Loucy (cell line): ENCODE measurements around the gene PSMG4.

Experiments used
- CTCF ChIP-seq: fragments of 200-600 bp; sonication (generic); conservative IDR thresholded peaks from 2 replicates; pipeline ENCODE4 v1.5.1; 2014; ENCODE audit warnings: mild to moderate bottlenecking, antibody characterized with exemption, low read length
- EZH2phosphoT487 ChIP-seq: fragments of 200-600 bp; IDR thresholded peaks from 2 replicates; pipeline ENCODE4 v1.6.1; 2018; ENCODE audit warnings: antibody characterized with exemption, mild to moderate bottlenecking, moderate library complexity, borderline replicate concordance

- TF ChIP-seq CTCF = no peak
- TF ChIP-seq EZH2phosphoT487 = no peak
Measured at GRCh38 chr6:3258201-3258600, 546 bp upstream of the PSMG4 start.
